Measurements from ENCODE around the gene SND1.

- no peak for TF ChIP-seq CTCF (IDR thresholded peaks at IDR 0.05)
- TF ChIP-seq EZH2 (IDR thresholded peaks at IDR 0.05; ENCODE audit: borderline replicate concordance, insufficient read depth, low read depth, low read length, poor library complexity, severe bottlenecking), result no peak
Observed at GRCh38 chr7:127865466-127865865, 213.5 kb downstream of the SND1 start.

All from B cell (primary cell).